Measurements from ENCODE around the gene XXYLT1.

- TF ChIP-seq ZNF274 (IDR thresholded peaks at IDR 0.05; ENCODE audit: low read depth, low read length) (no peak), SUZ12 (IDR thresholded peaks at IDR 0.05; ENCODE audit: extremely low read depth, insufficient read depth, insufficient read length) (no peak)
Observed at GRCh38 chr3:195057716-195058115, 213.2 kb downstream of the XXYLT1 start.
